Stimulated activated CD4-positive, alpha-beta T cell treated with anti-CD3 and anti-CD28 coated beads, Interleukin-4, amount 100 ng/mL, for 1 hour (primary cell): ENCODE results near the gene SRPK2.
"Not testable (repeated sequence)": the region's sequence is repeated elsewhere in the genome, so short reads cannot be mapped to it uniquely, and the experiment has no call there.

Experiments used
- DNase-seq: peaks from one replicate; pipeline ENCODE4 v3.0.0-alpha.2; 2020

SRPK2 gene

GRCh38 chr7:105257338-105257737, 131.4 kb downstream of the SRPK2 start:
- no peak for DNase-seq

- no peak for DNase-seq
Measured at GRCh38 chr7:105256761-105257231, 131.9 kb downstream of the SRPK2 start.

- no peak for DNase-seq
Measured at GRCh38 chr7:105250706-105251105, 138.0 kb downstream of the SRPK2 start.

GRCh38 chr7:105250239-105250638, 138.5 kb downstream of the SRPK2 start:
- no peak for DNase-seq

GRCh38 chr7:105249216-105249615, 139.5 kb downstream of the SRPK2 start:
- no peak for DNase-seq

DNA sequence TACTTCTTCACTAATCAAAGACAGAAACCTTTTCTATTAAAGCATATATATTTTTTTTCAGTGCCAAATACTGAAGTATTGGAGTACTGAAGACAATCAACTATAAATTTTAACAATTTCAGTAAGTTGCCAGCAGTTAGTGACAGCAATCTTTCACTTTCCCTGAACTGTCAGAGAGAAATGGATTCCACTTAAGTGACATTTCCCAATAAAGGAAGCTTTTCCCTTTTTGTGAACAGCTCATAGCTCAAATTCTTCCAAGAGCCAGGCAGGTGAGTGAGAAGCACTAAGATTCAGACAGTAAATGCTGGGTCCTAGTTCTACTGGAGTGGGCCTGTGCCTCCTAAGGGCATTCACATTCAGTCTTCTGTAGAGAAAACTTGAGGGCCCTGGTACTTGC, 142.0 kb downstream of the SRPK2 start:
- DNase-seq: no peak

DNA sequence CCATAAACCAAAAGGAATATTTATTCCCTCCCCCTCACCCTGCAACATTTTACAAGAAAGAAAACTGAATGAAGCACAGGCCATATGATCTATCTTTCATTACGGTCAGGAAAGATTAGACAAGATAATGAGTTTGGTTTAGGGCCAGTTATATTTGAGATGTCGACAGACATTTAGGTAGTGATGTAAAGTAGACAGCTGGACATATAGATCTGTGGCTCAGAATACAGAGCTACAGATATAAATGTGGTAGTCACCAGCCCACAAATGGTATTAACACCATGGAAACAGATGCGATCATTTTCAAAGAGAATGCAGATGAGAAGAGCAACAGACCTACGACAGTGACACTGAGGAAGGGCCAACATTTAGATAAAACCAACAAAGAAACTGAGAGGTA, 142.5 kb downstream of the SRPK2 start:
- DNase-seq: no peak

GRCh38 chr7:105245398-105246114, 143.2 kb downstream of the SRPK2 start:
- no peak for DNase-seq

- no peak for DNase-seq
Measured at GRCh38 chr7:105244594-105244993, 144.1 kb downstream of the SRPK2 start.

GRCh38 chr7:105241198-105241597, 147.5 kb downstream of the SRPK2 start:
- DNase-seq: no peak

GRCh38 chr7:105238198-105238765, 150.4 kb downstream of the SRPK2 start:
- no peak for DNase-seq

DNA sequence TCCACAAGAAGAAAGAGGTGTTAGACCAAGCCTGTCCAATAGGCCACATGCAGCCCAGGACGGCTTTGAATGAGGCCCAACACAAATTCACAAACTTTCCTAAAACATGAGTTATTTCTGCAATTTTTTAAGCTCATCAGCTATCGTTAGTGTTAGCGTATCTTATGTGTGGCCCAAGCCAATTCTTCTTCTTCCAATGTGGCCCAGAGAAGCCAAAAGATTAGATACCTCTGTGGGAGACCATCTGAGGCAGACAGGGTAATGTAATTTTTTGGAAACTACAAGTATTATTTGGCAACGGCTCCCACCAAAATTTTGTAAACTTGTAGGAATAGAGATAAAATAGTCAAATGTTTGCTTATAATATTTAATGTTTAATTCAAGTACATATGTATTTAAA, 153.8 kb downstream of the SRPK2 start:
- DNase-seq: no peak

GRCh38 chr7:105232829-105233291, 155.9 kb downstream of the SRPK2 start:
- not testable (repeated sequence) for DNase-seq

DNA sequence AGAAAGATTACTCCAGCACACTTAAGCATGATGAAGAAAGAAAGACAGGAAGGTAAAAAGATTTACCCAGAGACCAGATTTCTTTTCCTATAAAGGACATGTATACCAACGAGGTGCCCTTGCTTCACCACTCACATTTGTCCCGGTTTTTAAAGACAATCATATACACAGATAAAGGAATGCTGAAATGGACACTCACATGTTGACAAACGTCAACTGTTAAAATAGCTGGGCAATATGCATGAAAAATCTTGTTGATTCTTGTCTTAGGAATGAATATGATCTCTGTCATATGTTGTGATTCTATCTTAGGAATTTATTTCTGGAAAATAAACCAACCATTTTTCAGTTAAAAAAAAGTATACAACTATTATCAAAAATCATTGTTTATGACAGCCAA, 158.2 kb downstream of the SRPK2 start:
- DNase-seq: no peak

DNA sequence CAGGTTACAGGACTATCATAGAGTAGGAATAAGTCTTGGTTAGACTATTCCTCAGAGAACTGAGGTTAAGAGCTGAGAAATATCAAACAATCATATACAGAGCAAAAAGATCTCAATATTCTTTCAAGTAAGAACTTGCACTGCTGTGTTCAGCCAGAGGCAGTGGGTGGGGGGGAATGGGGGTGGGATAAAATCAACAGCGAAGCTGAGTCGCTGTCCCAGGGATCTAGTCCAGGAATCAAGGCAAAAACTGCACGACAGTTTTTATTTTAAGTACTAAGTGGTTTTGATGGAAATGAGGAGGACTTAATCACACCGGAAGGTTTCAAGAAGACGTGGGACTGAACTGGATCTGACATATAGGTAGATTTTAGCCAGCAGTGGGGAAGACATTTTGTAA, 159.1 kb downstream of the SRPK2 start:
- DNase-seq: no peak

DNA sequence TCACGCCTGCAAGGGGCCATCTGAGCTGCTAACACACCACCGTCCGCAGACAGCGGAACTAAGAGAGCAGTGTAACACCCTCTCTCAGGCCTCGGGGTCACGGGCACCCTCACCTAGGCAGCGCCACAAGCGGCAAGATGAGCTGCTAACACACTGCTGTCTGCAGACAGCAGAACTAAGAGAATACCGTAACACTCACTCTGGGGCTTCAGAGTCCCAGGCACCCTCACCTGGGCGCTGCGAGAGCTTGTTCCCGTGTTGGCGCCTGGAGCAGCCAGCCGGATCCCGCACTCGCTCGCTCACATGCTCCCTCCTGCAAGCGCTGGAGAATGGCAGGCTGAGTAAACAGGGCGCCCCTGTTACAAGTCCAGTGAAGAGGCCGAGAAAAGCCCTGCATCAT, 160.2 kb downstream of the SRPK2 start:
- no peak for DNase-seq

GRCh38 chr7:105227391-105227790, 161.3 kb downstream of the SRPK2 start:
- no peak for DNase-seq

GRCh38 chr7:105224884-105225651, 163.7 kb downstream of the SRPK2 start:
- DNase-seq: no peak

- DNase-seq: no peak
Measured at GRCh38 chr7:105222953-105223352, 165.8 kb downstream of the SRPK2 start.

DNA sequence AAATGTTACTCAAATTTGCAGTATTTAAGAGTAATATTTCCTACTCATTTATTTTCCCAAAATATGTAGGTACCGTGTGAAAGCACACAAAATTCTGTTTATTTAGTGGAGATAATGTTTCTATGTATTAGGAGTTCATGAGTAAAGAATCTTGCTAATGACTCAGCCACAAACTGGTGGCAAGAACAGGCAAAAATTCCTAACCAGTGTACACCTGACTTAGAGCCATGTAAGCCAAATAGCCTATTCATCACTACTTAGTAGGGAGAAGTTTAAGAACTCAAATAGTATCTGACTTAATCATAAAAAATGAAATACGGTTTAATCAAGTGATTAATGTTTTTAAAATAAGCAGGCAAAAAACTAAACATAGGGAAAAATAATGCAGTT, 169.0 kb downstream of the SRPK2 start:
- DNase-seq: no peak

- DNase-seq: no peak
Measured at GRCh38 chr7:105218939-105219770, 169.6 kb downstream of the SRPK2 start.

GRCh38 chr7:105218215-105218614, 170.5 kb downstream of the SRPK2 start:
- no peak for DNase-seq

- DNase-seq: no peak
Measured at GRCh38 chr7:105216786-105217185, 171.9 kb downstream of the SRPK2 start.
